Gastroesophageal sphincter (tissue), 4 donors: ENCODE data around the gene PPRC1. TPM values are rescaled to one million over a fixed set of nuclear protein-coding genes. Genes with fewer than 3 reads are reported as not detected.

ENCODE experiments used
- ATAC-seq: fragments of 150-250 bp; one replicate; pipeline ENCODE4 v1.9.1; 2016; ENCODE audit warnings: mild to moderate bottlenecking, moderate library complexity
- H3K27ac ChIP-seq, 4 donors: fragments of 200-600 bp; sonication (generic) in 3 of 4; 1 replicate in 3 of 4; 2 replicates in 1 of 4; pipeline ENCODE4 v1.5.1; 2016 to 2019
- H3K27me3 ChIP-seq: fragments of 200-600 bp; sonication (generic); one replicate; pipeline ENCODE4 v1.5.1; 2019
- H3K36me3 ChIP-seq, 2 donors: fragments of 200-600 bp; sonication (generic); one replicate each; pipeline ENCODE4 v1.5.1; 2019; ENCODE audit warnings: control low read depth in 1 of 2
- H3K4me1 ChIP-seq, 3 donors: fragments of 200-600 bp; sonication (generic); 1 replicate in 2 of 3; 2 replicates in 1 of 3; pipeline ENCODE4 v1.5.1; 2016 to 2019; ENCODE audit warnings: control low read depth in 2 of 3
- H3K4me3 ChIP-seq, 2 donors: fragments of 200-600 bp; sonication (generic); one replicate each; pipeline ENCODE4 v1.5.1; 2019; ENCODE audit warnings: mild to moderate bottlenecking in 1 of 2, moderate library complexity in 1 of 2
- H3K9me3 ChIP-seq, 3 donors: fragments of 200-600 bp; sonication (generic); one replicate each; pipeline ENCODE4 v1.5.1; 2017 to 2019; ENCODE audit warnings: control low read depth in 2 of 3
- EP300 ChIP-seq: sonication (generic); formaldehyde crosslinking; IDR thresholded peaks from one replicate; pipeline ENCODE4 v1.6.1; 2017; ENCODE audit warnings: antibody characterized with exemption, mild to moderate bottlenecking
- POLR2A ChIP-seq, 2 donors: fragments of 450-650 bp; IDR thresholded peaks; one replicate each; pipeline ENCODE4 v1.6.1; 2017; ENCODE audit warnings: antibody characterized with exemption in 2 of 2, mild to moderate bottlenecking in 2 of 2, moderate library complexity in 1 of 2
- POLR2AphosphoS5 ChIP-seq: sonication (generic); formaldehyde crosslinking; IDR thresholded peaks from one replicate; pipeline ENCODE4 v1.6.1; 2017; ENCODE audit warnings: antibody characterized with exemption
- WGBS, 2 donors: methylation state at CpG; one replicate each; pipeline ENCODE4 v1.1.5; 2018; ENCODE audit warnings: low coverage in 1 of 2; 5-methylcytosine and 5-hydroxymethylcytosine counted together
- total RNA-seq, 4 donors: library from RNA; depleted of rRNA; stranded (reverse); fragments of >200 nt; gene quantifications; one replicate each; pipeline ENCODE4 v1.1.0, GENCODE V29; 2016
- TF ChIP-seq, protein P1 (sequence below), 4 experiments: fragments of 200-600 bp in 2 of 4; fragments of 450-650 bp in 2 of 4; sonication (generic) in 1 of 4; IDR thresholded peaks; one replicate each; pipeline ENCODE4 v1.5.1; 2017 to 2019; ENCODE audit warnings: antibody characterized with exemption in 4 of 4, mild to moderate bottlenecking in 2 of 4, moderate library complexity in 2 of 4

Gene PPRC1
- total RNA-seq, 4 donors from 2014 or later = 13.4 to 31.4 (median 17.8) TPM

DNA sequence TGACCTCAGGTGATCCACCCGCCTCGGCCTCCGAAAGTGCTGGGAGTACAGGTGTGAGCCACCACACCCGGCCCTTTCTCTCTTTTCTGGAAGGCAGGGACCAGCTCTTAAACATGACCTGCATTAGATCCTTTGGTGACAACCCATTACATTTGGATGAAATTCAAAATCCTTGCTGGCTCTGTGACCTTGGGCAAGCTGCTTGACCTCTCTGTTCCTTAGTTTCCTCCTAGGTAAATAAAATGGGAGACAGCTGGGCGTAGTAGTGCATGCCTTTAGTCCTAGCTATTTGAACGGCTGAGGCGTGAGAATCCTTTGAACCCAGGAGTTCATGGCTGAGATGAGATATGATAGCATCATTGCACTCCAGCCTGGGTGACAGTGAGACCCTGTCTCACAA, 36.4 kb upstream of the PPRC1 start:
- H3K27me3 ChIP-seq = no peaks in the 10 kb centered on the region
- no peak overlapping the region for H3K4me3 ChIP-seq
- no peak for ATAC-seq
- no peaks in the 10 kb centered on the region for H3K4me1 ChIP-seq
- TF ChIP-seq POLR2AphosphoS5 (no peak), POLR2A (IDR thresholded peaks at IDR 0.05) (no peak)
- H3K27ac ChIP-seq = no peak overlapping the region
- no peaks in the 10 kb centered on the region for H3K36me3 ChIP-seq
- H3K9me3 ChIP-seq = no peaks in the 10 kb centered on the region
- 80 to 84% methylated on average over 3 to 5 of the region's 7 CpGs for WGBS, 2 donors

DNA sequence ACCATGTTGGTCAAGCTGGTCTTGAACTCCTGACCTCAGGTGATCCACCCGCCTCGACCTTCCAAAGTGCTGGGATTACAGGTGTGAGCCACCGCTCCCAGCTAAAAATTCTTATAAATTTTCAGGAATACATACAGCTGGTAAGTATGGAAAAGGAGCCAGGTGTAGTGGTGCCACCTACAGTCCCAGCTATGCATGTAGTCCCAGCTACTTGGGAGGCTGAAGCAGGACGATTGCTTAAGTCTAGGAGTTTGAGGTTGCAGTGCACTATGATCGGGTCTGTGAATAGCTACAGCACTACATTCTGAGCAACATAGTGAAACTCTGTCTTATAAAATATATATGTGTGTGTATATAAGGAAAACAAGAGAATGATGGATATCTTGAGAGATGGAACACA, 31.7 kb upstream of the PPRC1 start:
- Histone ChIP-seq H3K4me1 (no peaks in the 10 kb centered on the region), H3K9me3 (no peaks in the 10 kb centered on the region), H3K27me3 (no peaks in the 10 kb centered on the region), H3K4me3 (no peak overlapping the region), H3K36me3 (no peaks in the 10 kb centered on the region), H3K27ac (no peak overlapping the region)
- 67 to 91% methylated on average over 2 to 5 of the region's 5 CpGs for WGBS, 2 donors
- TF ChIP-seq POLR2A (IDR thresholded peaks at IDR 0.05) (no peak), EP300 (no peak), POLR2AphosphoS5 (no peak)
- TF ChIP-seq, protein P1, sequence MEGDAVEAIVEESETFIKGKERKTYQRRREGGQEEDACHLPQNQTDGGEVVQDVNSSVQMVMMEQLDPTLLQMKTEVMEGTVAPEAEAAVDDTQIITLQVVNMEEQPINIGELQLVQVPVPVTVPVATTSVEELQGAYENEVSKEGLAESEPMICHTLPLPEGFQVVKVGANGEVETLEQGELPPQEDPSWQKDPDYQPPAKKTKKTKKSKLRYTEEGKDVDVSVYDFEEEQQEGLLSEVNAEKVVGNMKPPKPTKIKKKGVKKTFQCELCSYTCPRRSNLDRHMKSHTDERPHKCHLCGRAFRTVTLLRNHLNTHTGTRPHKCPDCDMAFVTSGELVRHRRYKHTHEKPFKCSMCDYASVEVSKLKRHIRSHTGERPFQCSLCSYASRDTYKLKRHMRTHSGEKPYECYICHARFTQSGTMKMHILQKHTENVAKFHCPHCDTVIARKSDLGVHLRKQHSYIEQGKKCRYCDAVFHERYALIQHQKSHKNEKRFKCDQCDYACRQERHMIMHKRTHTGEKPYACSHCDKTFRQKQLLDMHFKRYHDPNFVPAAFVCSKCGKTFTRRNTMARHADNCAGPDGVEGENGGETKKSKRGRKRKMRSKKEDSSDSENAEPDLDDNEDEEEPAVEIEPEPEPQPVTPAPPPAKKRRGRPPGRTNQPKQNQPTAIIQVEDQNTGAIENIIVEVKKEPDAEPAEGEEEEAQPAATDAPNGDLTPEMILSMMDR (IDR thresholded peaks at IDR 0.05) = no peak
- ATAC-seq = no peak

DNA sequence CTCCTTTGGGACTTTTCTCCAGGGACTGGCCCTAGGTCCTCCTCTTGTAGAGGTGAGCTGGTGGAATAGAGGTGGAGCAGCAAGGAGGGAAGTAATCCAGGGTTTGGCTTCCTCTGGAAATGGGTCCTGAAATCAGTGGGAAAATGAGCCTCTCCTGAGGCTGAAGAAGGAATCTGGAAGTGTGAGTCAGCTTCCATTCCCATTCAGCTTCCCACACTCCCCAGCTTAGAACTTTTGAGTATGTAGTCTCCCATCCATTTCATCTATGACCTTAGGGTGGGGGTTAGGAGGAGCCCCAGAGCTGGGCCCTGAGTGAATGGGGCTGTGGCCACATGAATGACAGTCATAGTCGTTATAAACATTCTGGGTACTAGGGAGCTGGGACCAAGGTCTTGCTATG, 30.4 kb upstream of the PPRC1 start:
- H3K36me3 ChIP-seq = peaks cover 0 to 10% of the 10 kb centered on the region in 2 donors
- WGBS, 2 donors = 100% methylated on average over 1 of the region's 1 CpG; no CpG with 5 or more reads in 1 of the 2 donors
- ATAC-seq = no peak
- no peaks in the 10 kb centered on the region for H3K27me3 ChIP-seq
- TF ChIP-seq EP300 (no peak), POLR2A (IDR thresholded peaks at IDR 0.05) (no peak), POLR2AphosphoS5 (no peak)
- TF ChIP-seq, protein P1 (IDR thresholded peaks at IDR 0.05) = no peak
- H3K27ac ChIP-seq = no peak overlapping the region
- no peaks in the 10 kb centered on the region for H3K9me3 ChIP-seq
- H3K4me3 ChIP-seq = no peak overlapping the region
- no peaks in the 10 kb centered on the region for H3K4me1 ChIP-seq

DNA sequence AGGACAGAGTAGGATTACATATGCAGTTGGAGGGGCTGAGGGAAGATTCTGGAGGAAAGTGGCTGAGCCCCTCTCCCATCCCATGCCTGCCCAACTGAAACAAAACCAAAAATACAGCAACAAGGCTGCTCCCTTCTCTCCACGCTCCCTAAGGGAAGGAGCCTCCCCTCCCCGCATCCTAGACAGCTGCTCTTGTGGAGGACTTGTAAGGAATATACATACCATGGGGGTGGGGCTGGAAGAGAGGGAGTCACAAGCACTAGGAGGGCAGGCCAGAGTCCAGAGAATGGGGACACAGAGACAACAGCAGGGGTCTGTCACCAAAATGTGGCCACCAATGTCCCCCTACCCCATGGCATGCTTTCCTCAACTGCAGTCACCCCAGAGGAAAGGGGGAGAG, 25.8 kb upstream of the PPRC1 start:
- no peak overlapping the region for H3K27ac ChIP-seq
- WGBS, 2 donors = no CpG with 5 or more reads among the region's 2 CpGs
- peaks cover 0 to 56% of the 10 kb centered on the region in 2 donors for H3K36me3 ChIP-seq
- peaks cover 0 to 7% (median 0%) of the 10 kb centered on the region in 3 donors for H3K4me1 ChIP-seq
- TF ChIP-seq POLR2A (IDR thresholded peaks at IDR 0.05) (no peak), EP300 (no peak), POLR2AphosphoS5 (no peak)
- TF ChIP-seq, protein P1 (IDR thresholded peaks at IDR 0.05) = no peak
- H3K4me3 ChIP-seq = no peak overlapping the region
- no peaks in the 10 kb centered on the region for H3K27me3 ChIP-seq
- no peaks in the 10 kb centered on the region for H3K9me3 ChIP-seq
- no peak for ATAC-seq

DNA sequence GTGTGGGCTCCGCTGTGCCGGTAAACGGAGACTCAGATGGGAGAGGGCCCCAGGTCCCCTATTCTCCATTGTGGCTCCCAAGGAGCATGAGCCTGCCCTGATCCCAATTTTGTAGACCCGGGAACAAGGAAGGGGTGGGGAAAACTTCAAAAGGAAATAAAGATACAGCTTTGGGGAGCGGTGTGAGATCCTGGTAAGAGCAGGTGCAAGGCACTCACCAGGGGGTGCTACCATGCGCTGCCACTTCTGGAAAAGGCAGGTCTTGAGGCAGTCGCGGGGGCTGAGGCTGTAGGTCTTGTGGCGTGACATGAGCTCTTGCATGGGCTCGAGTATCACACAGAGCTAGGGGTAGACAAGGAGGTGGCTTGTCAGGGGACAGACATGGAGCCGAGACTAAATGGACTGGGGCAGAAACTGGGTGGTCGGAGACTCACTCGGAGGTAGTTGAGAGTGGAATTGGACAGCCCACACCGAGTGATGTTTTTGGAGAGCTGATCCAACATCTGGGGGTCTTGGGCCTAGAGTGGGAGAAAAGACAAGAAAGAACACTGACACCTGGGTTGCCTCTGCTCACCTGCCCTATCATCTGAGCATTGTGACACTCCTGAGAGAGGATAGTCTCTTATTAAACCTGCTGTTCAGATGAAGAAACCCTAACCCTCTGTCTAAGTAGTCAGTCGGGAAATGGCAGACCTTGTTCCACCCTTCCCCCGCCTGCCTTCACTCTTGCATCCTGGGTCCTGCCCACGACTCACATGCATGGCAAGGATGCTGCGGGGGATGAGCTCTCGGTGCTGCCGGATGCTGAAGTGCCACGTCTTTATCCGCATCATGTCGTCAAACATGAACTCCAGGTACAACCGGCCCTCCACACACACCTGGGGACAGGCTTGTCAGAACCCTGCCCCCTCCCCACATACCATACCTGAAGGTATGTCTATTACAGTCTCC, 23.4 kb upstream of the PPRC1 start:
- no peaks in the 10 kb centered on the region for H3K9me3 ChIP-seq
- TF ChIP-seq, protein P1 (IDR thresholded peaks at IDR 0.05) = no peak
- TF ChIP-seq EP300 = no peak
- TF ChIP-seq POLR2A (IDR thresholded peaks at IDR 0.05) = no peak
- no peak for TF ChIP-seq POLR2AphosphoS5
- WGBS, 2 donors = 80 to 85% methylated on average over 14 to 21 of the region's 24 CpGs
- no peak for ATAC-seq
- H3K27ac ChIP-seq = no peak overlapping the region
- H3K4me1 ChIP-seq = peaks cover 0 to 32% (median 19%) of the 10 kb centered on the region in 3 donors
- H3K27me3 ChIP-seq = no peaks in the 10 kb centered on the region
- no peak overlapping the region for H3K4me3 ChIP-seq
- H3K36me3 ChIP-seq = peaks cover 0 to 57% of the 10 kb centered on the region in 2 donors
